Mesenchymal stem cell (in vitro differentiated cells and primary cell): Measurements from ENCODE around the gene LAP3.

Experiments used
- DNase-seq: peaks from one replicate; pipeline ENCODE4 v3.0.0-alpha.2; 2013
- H2AFZ ChIP-seq: one replicate; pipeline ENCODE4 v1.6.1; 2013; ENCODE audit warnings: low read depth, mild to moderate bottlenecking, control low read depth, inconsistent platforms, low read length, moderate library complexity
- H2AK5ac ChIP-seq: 2 replicates; pipeline ENCODE4 v1.6.1; 2013; ENCODE audit warnings: low read length, moderate library complexity, mild to moderate bottlenecking, inconsistent platforms; ENCODE audit not compliant: severe bottlenecking
- H2BK120ac ChIP-seq: one replicate; pipeline ENCODE4 v1.6.1; 2013; ENCODE audit warnings: low read depth, mild to moderate bottlenecking, inconsistent platforms, low read length, moderate library complexity
- H2BK12ac ChIP-seq, 2 experiments: one replicate each; pipeline ENCODE4 v1.6.1; 2013; ENCODE audit warnings: inconsistent platforms in 2 of 2, low read length in 2 of 2, mild to moderate bottlenecking in 2 of 2, moderate library complexity in 2 of 2, control low read depth in 1 of 2
- H2BK15ac ChIP-seq: one replicate; pipeline ENCODE4 v1.6.1; 2013; ENCODE audit warnings: mild to moderate bottlenecking, low read depth, inconsistent platforms; ENCODE audit not compliant: poor library complexity, severe bottlenecking
- H2BK5ac ChIP-seq: 2 replicates; pipeline ENCODE4 v1.6.1; 2013; ENCODE audit warnings: low read depth, mild to moderate bottlenecking, low read length, control low read depth, inconsistent platforms; ENCODE audit not compliant: poor library complexity, severe bottlenecking
- H3K14ac ChIP-seq, 2 experiments: one replicate each; pipeline ENCODE4 v1.6.1; 2013; ENCODE audit warnings: inconsistent platforms in 2 of 2, low read length in 2 of 2, control low read depth in 1 of 2, mild to moderate bottlenecking in 1 of 2, moderate library complexity in 1 of 2
- H3K18ac ChIP-seq, 2 experiments: one replicate each; pipeline ENCODE4 v1.6.1; 2013; ENCODE audit warnings: inconsistent platforms in 2 of 2, low read length in 2 of 2, control low read depth in 1 of 2, low read depth in 1 of 2, mild to moderate bottlenecking in 1 of 2
- H3K23ac ChIP-seq, 2 experiments: one replicate each; pipeline ENCODE4 v1.6.1; 2013; ENCODE audit warnings: inconsistent platforms in 2 of 2, low read length in 2 of 2, mild to moderate bottlenecking in 2 of 2, moderate library complexity in 2 of 2, control low read depth in 1 of 2
- H3K27ac ChIP-seq: 2 replicates; pipeline ENCODE4 v1.5.1; 2013; ENCODE audit warnings: mild to moderate bottlenecking, moderate library complexity, low read length, control low read depth, inconsistent platforms; ENCODE audit not compliant: poor library complexity, severe bottlenecking
- H3K27me3 ChIP-seq, 2 experiments: 2 replicates each; pipeline versions ENCODE4 v1.6.1 to v1.7.0; 2013; ENCODE audit warnings: low read length in 2 of 2, mild to moderate bottlenecking in 2 of 2, moderate library complexity in 2 of 2, control low read depth in 1 of 2, inconsistent platforms in 1 of 2; ENCODE audit not compliant: control insufficient read depth in 1 of 2, insufficient read depth in 1 of 2
- H3K36me3 ChIP-seq, 2 experiments: 2 replicates each; pipeline versions ENCODE4 v1.6.1 to v1.7.0; 2013; ENCODE audit warnings: low read length in 2 of 2, control low read depth in 1 of 2, inconsistent platforms in 1 of 2, low read depth in 1 of 2, mild to moderate bottlenecking in 1 of 2; ENCODE audit not compliant: insufficient read depth in 2 of 2, control insufficient read depth in 1 of 2
- H3K4ac ChIP-seq, 2 experiments: one replicate each; pipeline ENCODE4 v1.6.1; 2013; ENCODE audit warnings: inconsistent platforms in 2 of 2, low read length in 2 of 2, mild to moderate bottlenecking in 2 of 2, moderate library complexity in 2 of 2, control low read depth in 1 of 2, low read depth in 1 of 2
- H3K4me1 ChIP-seq: 2 replicates; pipeline ENCODE4 v1.6.1; 2013; ENCODE audit warnings: low read depth, low read length, control low read depth; ENCODE audit not compliant: control insufficient read depth, insufficient read depth
- H3K4me2 ChIP-seq: 2 replicates; pipeline ENCODE4 v1.6.1; 2013; ENCODE audit warnings: low read length, mild to moderate bottlenecking, inconsistent platforms; ENCODE audit not compliant: poor library complexity, severe bottlenecking
- H3K4me3 ChIP-seq, 2 experiments: 2 replicates each; pipeline versions ENCODE4 v1.5.1 to v1.7.0; 2013; ENCODE audit warnings: low read length in 2 of 2, mild to moderate bottlenecking in 2 of 2, control low read depth in 1 of 2, low read depth in 1 of 2; ENCODE audit not compliant: insufficient read depth in 1 of 2
- H3K79me1 ChIP-seq: replicated peaks from 2 replicates; pipeline ENCODE4 v1.6.1; 2013; ENCODE audit warnings: mild to moderate bottlenecking, control low read depth, low read length, inconsistent platforms; ENCODE audit not compliant: poor library complexity, severe bottlenecking
- H3K9ac ChIP-seq: 2 replicates; pipeline ENCODE4 v1.7.0; 2013; ENCODE audit warnings: mild to moderate bottlenecking, low read length, moderate library complexity
- H3K9me3 ChIP-seq: 2 replicates; pipeline ENCODE4 v1.7.0; 2013; ENCODE audit warnings: mild to moderate bottlenecking, low read length; ENCODE audit not compliant: control insufficient read depth
- H4K8ac ChIP-seq: one replicate; pipeline ENCODE4 v1.6.1; 2013; ENCODE audit warnings: inconsistent platforms, mild to moderate bottlenecking, low read length, moderate library complexity
- H4K91ac ChIP-seq: one replicate; pipeline ENCODE4 v1.6.1; 2013; ENCODE audit warnings: mild to moderate bottlenecking, low read length, inconsistent platforms
- WGBS: methylation state at CpG from one replicate; pipeline ENCODE4 v1.1.7; 2013; ENCODE audit warnings: mixed read lengths; 5-methylcytosine and 5-hydroxymethylcytosine counted together

Gene LAP3

DNA sequence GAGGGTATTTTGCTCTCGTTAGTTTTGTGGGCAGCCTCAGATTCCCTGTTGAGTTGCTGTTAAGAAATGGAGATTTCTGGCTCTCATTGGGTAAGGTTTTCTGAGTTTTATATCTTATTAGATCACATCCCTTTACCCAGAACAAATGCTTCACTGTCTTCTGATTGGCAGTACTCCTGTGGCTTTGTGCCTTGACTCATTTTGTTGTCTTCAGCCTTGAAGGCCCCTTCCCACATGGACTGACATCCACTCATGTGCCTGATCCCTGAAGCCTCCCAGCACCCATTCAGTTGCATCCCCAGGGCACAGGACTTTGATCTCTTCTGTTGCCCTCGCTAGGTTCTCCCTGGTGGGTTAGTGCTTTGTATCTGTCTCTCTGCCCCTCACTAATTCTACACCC, 47.8 kb downstream of the LAP3 start:
- no peaks in the 10 kb centered on the region for H3K9me3 ChIP-seq
- H3K18ac ChIP-seq, result no peak overlapping the region
- H2AK5ac ChIP-seq, result no peak overlapping the region
- H3K79me1 ChIP-seq, result peaks cover 38% of the 10 kb centered on the region
- no peak overlapping the region for H3K4me3 ChIP-seq
- no peak overlapping the region for H2BK15ac ChIP-seq
- no peak overlapping the region for H2AFZ ChIP-seq
- H4K91ac ChIP-seq, result no peak overlapping the region
- H3K23ac ChIP-seq, result no peak overlapping the region
- DNase-seq, result no peak
- no peaks in the 10 kb centered on the region for H3K27me3 ChIP-seq
- no peak overlapping the region for H2BK12ac ChIP-seq
- no peak overlapping the region for H3K9ac ChIP-seq
- no peak overlapping the region for H3K4ac ChIP-seq
- H2BK5ac ChIP-seq, result no peak overlapping the region
- no peak overlapping the region for H3K14ac ChIP-seq
- no peak overlapping the region for H4K8ac ChIP-seq
- H3K4me1 ChIP-seq, result no peaks in the 10 kb centered on the region
- 100% methylated on average over 1 of the region's 2 CpGs for WGBS
- no peak overlapping the region for H3K4me2 ChIP-seq
- H3K27ac ChIP-seq, result no peak overlapping the region
- no peak overlapping the region for H2BK120ac ChIP-seq
- H3K36me3 ChIP-seq, result peaks cover 58 to 97% of the 10 kb centered on the region in 2 experiments

DNA sequence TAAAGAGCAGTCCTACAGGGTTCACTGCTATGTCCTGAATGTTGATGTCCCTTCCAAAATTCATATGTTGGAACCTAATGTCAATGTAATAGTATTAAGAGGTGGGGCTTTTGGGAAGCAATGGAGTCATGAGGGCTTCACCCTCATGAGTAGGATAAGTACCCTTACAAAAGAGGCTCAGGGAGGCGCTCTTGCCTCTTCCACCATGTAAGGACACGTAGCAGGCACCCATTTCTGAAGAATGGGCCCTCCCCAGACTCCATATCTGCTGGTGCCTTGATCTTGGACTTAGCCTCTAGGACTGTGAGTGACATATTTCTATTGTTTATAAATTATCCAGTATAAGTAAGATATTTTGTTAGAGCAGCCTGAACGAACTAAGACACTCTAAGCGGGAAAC, 53.2 kb downstream of the LAP3 start:
- no peaks in the 10 kb centered on the region for H3K9me3 ChIP-seq

DNA sequence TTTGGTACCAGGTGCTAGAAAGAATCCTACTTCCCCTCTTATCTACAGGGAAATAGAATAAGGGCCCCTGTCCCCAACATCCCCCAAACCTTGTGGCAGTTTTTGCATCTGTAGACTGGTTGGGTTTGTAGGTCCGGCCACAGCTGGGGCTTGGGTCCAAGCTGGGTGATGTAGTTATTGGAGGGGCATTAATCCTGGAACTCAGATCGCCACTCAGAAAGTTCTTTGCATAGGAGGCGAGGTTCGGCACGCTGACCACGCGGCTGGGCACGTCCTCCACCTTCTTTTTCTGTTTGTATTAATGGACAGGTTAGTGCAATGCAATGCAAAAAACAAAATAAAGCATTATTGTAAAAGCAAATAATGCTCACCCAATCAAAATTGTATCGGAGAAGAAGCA, 56.6 kb downstream of the LAP3 start:
- Histone ChIP-seq H3K9ac (no peak overlapping the region), H3K18ac (no peak overlapping the region), H2BK15ac (no peak overlapping the region), H2AFZ (no peak overlapping the region), H3K4me3 (no peak overlapping the region), H3K36me3 (peaks cover 29 to 87% of the 10 kb centered on the region in 2 experiments), H3K4ac (no peak overlapping the region), H3K27me3 (no peaks in the 10 kb centered on the region), H3K79me1 (peaks cover 22% of the 10 kb centered on the region), H4K91ac (no peak overlapping the region), H3K9me3 (no peaks in the 10 kb centered on the region), H3K4me2 (peak overlapping the region; percentile 37), H3K14ac (no peak overlapping the region), H2BK5ac (no peak overlapping the region), H3K23ac (no peak overlapping the region), H3K27ac (no peak overlapping the region), H3K4me1 (peaks cover 2% of the 10 kb centered on the region), H2AK5ac (no peak overlapping the region), H2BK120ac (no peak overlapping the region), H4K8ac (no peak overlapping the region), H2BK12ac (no peak overlapping the region)
- no peak for DNase-seq
- 96% methylated on average over 9 of the region's 9 CpGs for WGBS

More for the DNA sequence above, 53.2 kb downstream of the LAP3 start:
- Histone ChIP-seq H3K4me3 (no peak overlapping the region), H2BK120ac (no peak overlapping the region), H3K79me1 (peaks cover 36% of the 10 kb centered on the region), H3K23ac (no peak overlapping the region), H2AK5ac (no peak overlapping the region), H3K27ac (no peak overlapping the region), H3K36me3 (peaks cover 45 to 97% of the 10 kb centered on the region in 2 experiments), H3K27me3 (no peaks in the 10 kb centered on the region), H4K8ac (no peak overlapping the region), H4K91ac (no peak overlapping the region), H3K18ac (no peak overlapping the region), H3K4me2 (no peak overlapping the region), H2AFZ (no peak overlapping the region), H3K4ac (no peak overlapping the region), H3K9ac (no peak overlapping the region), H2BK12ac (no peak overlapping the region), H3K14ac (no peak overlapping the region), H2BK5ac (no peak overlapping the region), H2BK15ac (no peak overlapping the region), H3K4me1 (no peaks in the 10 kb centered on the region)
- WGBS, result over 99% methylated on average over 4 of the region's 4 CpGs
- DNase-seq, result no peak

DNA sequence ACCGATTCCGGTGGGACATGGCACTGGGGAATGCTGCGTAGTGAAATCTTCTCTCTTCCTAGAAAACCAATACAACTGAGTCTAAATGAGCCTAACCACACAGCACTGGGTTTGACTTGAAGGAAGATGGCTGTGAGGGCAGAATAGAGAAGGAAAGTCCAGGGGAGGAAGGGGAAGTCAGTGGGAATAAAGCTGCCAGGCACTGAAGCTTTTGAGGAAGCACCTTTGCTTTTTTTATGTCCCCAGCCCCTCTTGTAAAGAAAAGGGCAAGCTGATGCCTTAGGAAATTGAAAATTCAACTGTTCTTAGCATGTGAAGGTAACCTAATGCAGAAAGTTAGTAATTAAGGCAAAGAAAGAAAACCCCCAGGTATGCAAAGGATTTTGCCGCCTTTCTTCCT, 58.1 kb downstream of the LAP3 start:
- Histone ChIP-seq H2AK5ac (no peak overlapping the region), H4K8ac (no peak overlapping the region), H3K4me1 (peaks cover 2% of the 10 kb centered on the region), H2AFZ (no peak overlapping the region), H3K9ac (no peak overlapping the region), H3K36me3 (peaks cover 34 to 81% of the 10 kb centered on the region in 2 experiments), H3K4me3 (no peak overlapping the region), H2BK15ac (no peak overlapping the region), H3K4me2 (no peak overlapping the region), H2BK12ac (no peak overlapping the region), H3K27ac (no peak overlapping the region), H3K14ac (no peak overlapping the region), H3K23ac (no peak overlapping the region), H3K27me3 (no peaks in the 10 kb centered on the region), H2BK5ac (no peak overlapping the region), H3K18ac (no peak overlapping the region), H3K9me3 (no peaks in the 10 kb centered on the region), H2BK120ac (no peak overlapping the region), H3K79me1 (peaks cover 20% of the 10 kb centered on the region), H3K4ac (no peak overlapping the region), H4K91ac (no peak overlapping the region)
- DNase-seq, result no peak
- 100% methylated on average over 2 of the region's 4 CpGs for WGBS
